ENCODE measurements around the gene DTX3L.

The DTX3L gene

GRCh38 chr3:122564155-122564912 is at the start of gene DTX3L, which contains the start of gene PARP9:
DTX3L (plus strand) TSS chr3:122564338; CDS start chr3:122564427, 89 bp downstream.
PARP9 (minus strand) TSS chr3:122564300; CDS start chr3:122559620, 4,680 bp downstream.
- peak; percentile 97 for DNase-seq

GRCh38 chr3:122515020-122515468 is 49.1 kb upstream of the DTX3L start:
- DNase-seq, result no peak

DNA sequence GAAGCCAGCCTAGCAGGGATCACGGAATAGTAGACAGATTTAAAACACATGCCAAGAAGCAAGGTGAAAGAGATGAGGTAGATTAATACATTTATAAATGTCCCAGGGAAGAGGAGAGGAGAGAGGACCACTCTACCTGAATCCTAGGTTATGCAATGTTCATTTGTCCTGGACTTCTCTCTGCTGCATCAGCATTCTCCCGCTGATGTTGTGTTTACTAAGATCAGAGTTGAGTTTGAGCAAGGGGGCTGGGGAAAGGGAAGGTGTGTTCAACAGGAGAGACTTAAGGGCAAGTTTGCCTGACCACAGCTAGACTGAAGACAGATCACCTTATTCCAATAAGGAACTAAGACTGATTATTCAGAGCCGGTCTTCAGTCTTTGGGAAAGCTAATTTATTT is 48.3 kb upstream of the DTX3L start:
- DNase-seq, result no peak

- no peak for DNase-seq
These were observed 47.2 kb upstream of the DTX3L start for GRCh38 chr3:122516846-122517360.

GRCh38 chr3:122519693-122520092 is 44.4 kb upstream of the DTX3L start:
- DNase-seq, result no peak

DNA sequence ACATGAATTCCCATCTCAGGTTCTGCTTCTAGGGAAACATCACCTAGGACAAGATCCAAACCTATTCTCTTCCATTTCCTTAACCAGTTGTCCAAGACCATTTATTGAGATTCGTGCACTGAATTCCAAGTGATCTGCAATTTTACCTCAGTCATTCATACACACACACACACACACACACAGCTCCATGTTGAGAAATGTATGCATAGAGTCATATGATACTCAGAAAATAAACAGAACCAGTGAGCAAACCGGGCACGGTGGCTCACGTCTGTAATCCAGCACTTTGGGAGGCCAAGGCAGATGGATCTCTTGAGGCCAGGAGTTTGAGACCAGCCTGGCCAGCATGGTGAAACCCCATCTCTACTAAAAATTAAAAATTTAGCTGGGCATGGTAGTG is 43.3 kb upstream of the DTX3L start:
- no peak for DNase-seq

DNA sequence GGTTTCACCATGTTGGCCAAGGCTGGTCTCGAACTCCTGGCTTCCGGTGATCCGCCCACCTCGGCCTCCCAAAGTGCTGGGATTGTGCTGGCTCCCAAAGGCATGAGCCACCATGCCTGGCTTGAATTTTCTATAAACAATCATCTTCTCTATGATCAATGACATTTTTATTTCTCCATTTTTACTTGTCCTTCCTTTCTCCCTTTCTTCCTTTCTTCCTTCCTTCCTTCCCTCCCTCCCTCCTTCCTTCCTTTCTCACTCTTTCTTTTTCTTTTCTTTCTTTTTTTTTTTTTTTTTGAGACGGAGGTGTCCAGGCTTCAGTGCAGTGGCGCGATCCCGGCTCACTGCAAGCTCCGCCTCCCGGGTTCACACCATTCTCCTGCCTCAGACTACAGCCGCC is 40.8 kb upstream of the DTX3L start:
- no peak for DNase-seq

DNA sequence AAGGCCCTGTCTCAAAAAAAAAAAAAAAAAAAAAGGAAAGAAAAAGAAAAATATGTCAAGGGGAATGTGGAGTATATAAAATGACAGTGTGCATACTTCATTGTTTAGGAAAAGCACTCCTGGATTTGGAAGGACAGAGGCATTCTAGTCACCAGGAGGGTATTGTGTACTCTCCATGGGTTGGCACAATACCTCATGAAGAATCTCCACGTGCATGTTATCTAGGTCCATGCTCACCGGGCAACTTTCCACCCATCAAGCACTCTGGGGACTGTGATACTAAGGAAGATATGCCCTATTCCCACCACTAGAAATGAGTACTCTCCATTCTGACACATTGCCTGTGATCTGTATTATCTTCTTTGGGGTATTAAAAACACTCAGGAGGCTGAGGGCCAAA is 34.0 kb upstream of the DTX3L start:
- no peak for DNase-seq

DNA sequence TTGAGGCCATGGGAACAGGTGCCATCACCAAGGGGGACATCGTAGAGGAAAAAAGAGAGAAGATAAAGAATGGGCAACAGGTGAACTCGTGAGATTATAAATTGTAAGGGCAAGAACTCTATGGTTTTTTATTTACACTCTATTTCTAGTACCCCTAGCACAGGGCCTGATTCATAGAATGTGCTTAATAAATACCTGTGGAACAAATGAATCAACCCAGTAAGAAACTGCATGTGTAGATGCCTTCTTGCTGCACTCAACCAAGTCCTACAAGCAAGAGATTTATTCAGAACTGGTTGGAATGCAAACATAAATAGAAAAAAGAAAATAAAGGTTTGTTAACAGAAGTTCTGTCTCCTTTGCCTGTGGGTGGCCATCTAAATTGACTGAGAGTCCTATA is 30.7 kb upstream of the DTX3L start:
- DNase-seq, result no peak

GRCh38 chr3:122533931-122534334 is 30.2 kb upstream of the DTX3L start:
- peak; percentile 34 for DNase-seq

DNA sequence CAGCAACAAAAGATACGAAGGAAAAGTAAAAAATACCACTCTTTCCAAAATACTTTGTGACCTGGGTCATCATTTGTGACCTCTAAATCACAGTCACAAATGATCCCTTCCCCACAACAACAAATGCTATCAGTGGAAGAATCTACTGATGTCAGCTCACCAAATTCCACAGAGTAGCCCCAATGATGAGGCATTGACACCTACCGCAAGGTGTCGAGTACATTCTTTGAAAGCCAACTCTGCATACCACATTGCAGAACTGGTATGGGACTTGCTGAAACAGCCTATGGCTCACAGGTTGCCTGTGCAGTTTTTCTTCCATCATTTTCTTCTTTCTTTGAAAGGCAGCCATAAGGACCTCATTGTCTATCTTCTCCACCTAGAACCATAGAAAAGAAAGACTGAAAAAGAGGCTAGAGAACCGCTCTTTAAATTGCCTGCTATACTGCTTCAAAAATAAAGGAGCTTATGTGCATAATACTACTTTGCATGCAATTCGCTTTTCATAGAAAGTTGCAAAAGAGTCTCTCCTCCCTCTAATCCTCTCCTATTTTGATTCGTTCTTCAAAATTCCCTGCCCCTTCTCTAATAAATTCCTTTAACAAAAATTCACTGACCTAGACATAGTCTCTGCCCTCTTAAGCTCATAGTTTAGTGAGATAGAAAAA is 28.0 kb upstream of the DTX3L start:
- DNase-seq, result no peak

- no peak for DNase-seq
These were observed 27.5 kb upstream of the DTX3L start for GRCh38 chr3:122536632-122537001.

GRCh38 chr3:122538956-122539490 is 25.1 kb upstream of the DTX3L start:
- DNase-seq, result peak; percentile 43

DNA sequence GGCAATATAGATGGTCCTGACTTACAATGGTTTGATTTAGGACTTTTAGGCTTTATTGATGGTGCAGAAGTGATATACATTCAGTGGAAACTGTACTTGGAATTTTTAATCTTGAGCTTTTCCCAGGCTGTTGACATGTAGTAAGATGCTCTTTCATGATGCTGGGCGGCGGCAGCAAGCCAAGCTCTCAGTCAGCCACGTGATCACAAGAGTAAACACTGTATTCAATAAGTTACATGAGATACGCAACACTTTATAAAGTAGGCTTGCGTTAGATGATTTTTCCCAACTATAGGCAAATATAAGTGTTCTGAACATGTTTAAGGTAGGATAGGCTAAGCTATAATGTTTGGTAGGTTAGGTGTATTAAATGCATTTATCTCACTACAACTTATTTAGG is 18.0 kb upstream of the DTX3L start:
- no peak for DNase-seq

DNA sequence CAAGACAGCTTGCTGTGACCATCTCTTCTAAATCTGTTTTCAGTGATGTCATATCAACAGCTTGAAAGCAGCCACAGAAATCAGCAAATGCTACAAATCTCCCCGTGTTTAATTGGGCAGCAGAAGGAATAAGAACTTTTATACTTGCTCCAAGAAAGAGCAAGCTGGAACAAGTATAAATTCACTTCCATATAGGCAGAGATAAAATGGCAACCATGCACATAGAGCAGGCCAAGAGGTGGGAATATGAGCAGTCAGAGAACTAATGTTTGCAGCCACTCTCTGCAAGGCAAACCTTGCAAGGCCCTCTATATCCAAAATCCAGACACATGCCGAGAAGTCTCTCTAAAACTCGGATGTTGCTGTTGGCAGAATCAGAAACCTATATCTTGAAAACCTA is 16.1 kb upstream of the DTX3L start:
- no peak for DNase-seq

GRCh38 chr3:122548619-122549018 is 15.5 kb upstream of the DTX3L start:
- DNase-seq, result no peak

DNA sequence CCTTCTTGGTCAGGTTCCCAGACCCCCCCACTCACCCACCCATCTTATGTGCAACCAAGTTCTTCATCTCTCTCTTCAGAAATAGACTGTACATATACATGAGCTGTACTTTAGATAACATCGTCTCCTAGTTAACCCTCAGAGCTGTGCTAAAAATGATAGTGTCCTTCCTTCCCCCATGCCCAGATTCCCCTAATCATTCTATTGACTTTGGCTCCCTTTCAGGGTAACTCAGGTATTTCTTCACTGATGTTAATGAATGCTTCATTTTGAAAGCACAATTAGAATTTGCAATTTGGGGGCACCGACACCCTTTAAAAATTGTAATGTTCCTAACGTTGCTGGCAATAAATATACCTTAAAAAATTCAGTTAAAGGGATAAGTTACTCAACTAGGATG is 11.0 kb upstream of the DTX3L start:
- DNase-seq, result no peak

DNA sequence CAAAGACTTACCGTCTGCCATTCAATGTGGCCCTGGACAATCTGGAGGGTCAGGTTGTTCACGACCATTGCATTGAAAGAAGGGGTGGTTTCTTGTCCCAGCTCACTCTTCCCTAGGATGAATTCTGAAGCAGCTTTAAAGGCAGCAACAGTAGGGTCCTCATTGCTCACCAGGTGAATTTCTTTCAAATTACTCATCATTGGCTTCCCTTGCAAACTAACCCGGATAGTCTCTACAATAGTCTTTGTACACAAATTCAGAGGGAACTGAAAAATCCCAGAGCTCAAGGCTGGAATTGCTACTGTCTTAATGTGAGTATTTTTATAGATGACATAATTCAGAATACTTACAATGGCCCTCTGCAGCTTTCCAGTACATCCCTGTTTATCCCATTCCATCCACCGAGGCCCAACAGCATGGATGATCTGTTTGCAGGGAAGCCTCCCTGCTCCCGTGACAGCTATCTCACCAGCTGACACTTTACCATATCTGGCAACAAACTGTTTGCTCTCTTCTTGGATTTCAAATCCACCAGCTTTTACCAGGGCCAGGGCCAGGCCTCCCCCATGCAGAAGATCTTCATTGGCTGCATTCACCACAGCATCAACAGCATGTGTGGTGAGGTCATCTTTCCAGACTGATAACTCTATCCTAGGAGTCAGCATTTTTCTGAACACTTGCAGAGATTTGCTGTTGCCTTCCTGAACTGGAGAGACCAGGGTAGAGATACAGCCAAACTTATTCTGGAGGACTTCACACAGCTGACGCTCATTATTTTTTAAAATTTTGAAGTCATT is 8.7 kb upstream of the DTX3L start:
- no peak for DNase-seq

GRCh38 chr3:122557356-122557755 is 6.8 kb upstream of the DTX3L start:
- DNase-seq, result no peak

DNA sequence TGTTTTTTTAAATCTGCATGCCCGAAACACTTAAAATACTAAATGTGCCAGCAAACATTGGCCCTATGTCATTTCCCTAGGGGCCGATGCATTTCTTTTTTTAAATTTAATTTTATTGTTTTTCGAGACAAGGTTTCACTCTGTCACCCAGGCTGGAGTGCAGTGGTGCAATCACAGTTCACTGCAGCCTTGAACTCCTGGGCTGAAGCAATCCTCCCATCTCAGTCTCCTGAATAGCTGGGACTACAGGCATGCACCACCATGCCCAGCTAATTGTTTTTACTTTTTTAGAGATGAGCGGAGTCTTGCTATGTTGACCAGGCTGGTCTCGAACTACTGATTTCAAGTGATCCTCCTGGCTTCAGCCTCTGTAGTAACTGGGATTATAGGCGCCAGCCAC is 5.5 kb upstream of the DTX3L start:
- no peak for DNase-seq

GRCh38 chr3:122559906-122560305 is 4.2 kb upstream of the DTX3L start:
- no peak for DNase-seq

- DNase-seq, result peak; percentile 75
These were observed 3.5 kb upstream of the DTX3L start for GRCh38 chr3:122560680-122561079.
